ENCODE results near the gene PIPOX. TPM values are rescaled to one million over a fixed set of nuclear protein-coding genes. Genes with fewer than 3 reads are reported as not detected.

PIPOX gene
- total RNA-seq, 1 donor from 2014 or later = 1.3 TPM

DNA sequence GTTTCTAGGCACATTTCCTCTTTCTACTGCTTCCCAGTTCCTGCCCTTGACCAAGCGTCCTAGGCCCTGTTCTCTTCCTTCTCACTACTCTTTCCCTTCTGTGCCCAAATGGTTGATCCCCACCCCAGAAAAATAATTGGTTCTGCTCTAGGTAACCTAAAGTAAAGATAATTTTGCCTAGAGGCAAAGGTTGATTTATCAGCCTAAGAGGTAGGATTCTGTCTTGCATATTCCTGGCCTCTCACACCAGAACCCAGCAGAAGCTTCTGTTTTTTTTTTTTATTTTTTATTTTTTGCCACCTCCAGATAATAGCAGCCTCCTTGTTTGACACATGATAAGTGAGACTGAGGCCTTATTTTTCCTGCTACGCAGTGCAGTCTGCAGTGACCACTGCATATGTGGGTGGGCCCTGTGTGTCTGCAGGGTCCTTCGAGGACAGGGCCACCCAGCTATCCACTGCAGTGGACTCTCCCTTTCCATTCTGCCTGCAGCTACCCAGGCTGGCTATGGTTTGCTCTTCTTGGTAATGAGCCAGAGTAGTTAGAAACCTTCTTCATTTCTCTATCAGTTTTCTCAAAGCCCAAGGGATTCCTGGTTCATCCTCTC lies 701 bp downstream of the PIPOX start:
- TF ChIP-seq, protein P1, sequence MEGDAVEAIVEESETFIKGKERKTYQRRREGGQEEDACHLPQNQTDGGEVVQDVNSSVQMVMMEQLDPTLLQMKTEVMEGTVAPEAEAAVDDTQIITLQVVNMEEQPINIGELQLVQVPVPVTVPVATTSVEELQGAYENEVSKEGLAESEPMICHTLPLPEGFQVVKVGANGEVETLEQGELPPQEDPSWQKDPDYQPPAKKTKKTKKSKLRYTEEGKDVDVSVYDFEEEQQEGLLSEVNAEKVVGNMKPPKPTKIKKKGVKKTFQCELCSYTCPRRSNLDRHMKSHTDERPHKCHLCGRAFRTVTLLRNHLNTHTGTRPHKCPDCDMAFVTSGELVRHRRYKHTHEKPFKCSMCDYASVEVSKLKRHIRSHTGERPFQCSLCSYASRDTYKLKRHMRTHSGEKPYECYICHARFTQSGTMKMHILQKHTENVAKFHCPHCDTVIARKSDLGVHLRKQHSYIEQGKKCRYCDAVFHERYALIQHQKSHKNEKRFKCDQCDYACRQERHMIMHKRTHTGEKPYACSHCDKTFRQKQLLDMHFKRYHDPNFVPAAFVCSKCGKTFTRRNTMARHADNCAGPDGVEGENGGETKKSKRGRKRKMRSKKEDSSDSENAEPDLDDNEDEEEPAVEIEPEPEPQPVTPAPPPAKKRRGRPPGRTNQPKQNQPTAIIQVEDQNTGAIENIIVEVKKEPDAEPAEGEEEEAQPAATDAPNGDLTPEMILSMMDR (IDR thresholded peaks at IDR 0.05) = no peak
- Histone ChIP-seq H3K27me3 (ENCODE audit: low read depth) (no peaks in the 10 kb centered on the region), H3K9me3 (no peaks in the 10 kb centered on the region), H3K4me3 (no peak overlapping the region), H3K4me1 (peaks cover 29% of the 10 kb centered on the region), H3K36me3 (no peaks in the 10 kb centered on the region), H3K27ac (no peak overlapping the region)
- no peak for DNase-seq
- no peak for ATAC-seq
- intact Hi-C loops (cut with DNase I) = no loop called here

DNA sequence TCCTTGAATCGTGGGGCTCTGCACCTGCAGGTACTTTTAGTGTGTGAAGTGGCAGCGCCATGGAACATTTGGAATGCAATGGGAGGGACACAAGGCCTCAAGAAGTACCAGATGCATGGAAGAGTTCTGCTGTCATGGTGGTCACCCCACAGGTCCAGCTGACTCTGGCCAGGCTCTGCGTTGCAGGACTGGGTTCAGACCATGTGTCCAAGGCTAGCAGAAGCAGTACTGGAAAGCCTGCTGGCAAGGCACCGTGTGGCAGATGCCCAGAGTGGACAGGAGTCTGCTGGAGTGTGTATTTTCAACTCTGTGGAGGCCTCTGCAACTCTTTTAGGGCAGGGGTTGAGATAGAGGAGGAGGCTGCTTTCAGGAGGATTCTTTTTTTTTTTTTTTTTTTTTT lies 2.1 kb downstream of the PIPOX start:
- intact Hi-C loops (cut with DNase I) = no loop called here
- ATAC-seq (no peak), DNase-seq (no peak)
- Histone ChIP-seq H3K4me1 (peaks cover 29% of the 10 kb centered on the region), H3K27me3 (ENCODE audit: low read depth) (no peaks in the 10 kb centered on the region), H3K9me3 (no peaks in the 10 kb centered on the region), H3K4me3 (no peak overlapping the region), H3K27ac (no peak overlapping the region), H3K36me3 (no peaks in the 10 kb centered on the region)
- TF ChIP-seq, protein P1 (IDR thresholded peaks at IDR 0.05) = no peak

DNA sequence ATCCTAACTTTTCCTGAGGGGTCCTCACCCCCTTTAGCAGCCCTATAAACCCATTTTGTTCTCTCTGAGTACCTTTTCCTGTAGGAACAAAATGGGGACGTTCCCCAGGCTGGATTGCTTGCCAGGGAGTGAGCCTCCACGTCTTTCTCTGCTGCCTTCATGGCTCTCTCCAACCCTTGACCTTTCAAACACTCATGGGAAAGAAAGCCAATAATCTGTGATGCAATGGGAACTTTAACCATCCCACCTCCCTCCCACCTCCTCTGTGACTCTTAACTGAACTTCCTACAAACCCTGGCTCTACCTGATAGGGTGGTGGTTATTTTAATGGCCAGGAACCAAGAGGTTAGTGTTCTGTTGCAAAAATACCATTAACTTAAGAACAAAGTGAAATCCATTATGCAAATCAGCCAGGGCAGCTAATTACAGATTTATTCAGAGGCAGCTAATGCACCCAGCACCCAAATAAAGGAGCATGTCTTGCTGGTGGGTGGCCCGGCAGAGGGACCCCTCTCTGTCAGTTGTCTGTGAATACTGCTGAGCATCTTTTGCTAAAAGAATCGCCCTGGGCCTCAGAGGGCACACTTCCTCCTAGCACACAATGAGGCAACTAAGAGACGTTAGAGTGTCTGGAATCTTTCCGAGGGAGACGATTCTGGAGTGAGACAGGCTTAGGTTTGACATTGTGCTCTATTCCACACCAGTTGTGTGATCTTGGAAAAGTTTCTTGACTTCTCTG lies 3.0 kb downstream of the PIPOX start:
- no peak overlapping the region for H3K27ac ChIP-seq
- TF ChIP-seq, protein P1 (IDR thresholded peaks at IDR 0.05) = no peak
- DNase-seq = no peak
- H3K4me1 ChIP-seq = peaks cover 29% of the 10 kb centered on the region
- no peak overlapping the region for H3K4me3 ChIP-seq
- intact Hi-C loops (cut with DNase I) = no loop called here
- no peaks in the 10 kb centered on the region for H3K36me3 ChIP-seq
- H3K9me3 ChIP-seq = no peaks in the 10 kb centered on the region
- no peaks in the 10 kb centered on the region for H3K27me3 ChIP-seq (ENCODE audit: low read depth)
- ATAC-seq = no peak

- TF ChIP-seq, protein P1 (IDR thresholded peaks at IDR 0.05) = no peak
- Histone ChIP-seq H3K4me3 (no peak overlapping the region), H3K36me3 (no peaks in the 10 kb centered on the region), H3K27me3 (ENCODE audit: low read depth) (no peaks in the 10 kb centered on the region), H3K4me1 (peaks cover 29% of the 10 kb centered on the region), H3K9me3 (no peaks in the 10 kb centered on the region), H3K27ac (no peak overlapping the region)
- DNase-seq = no peak
- ATAC-seq = no peak
- intact Hi-C loops (cut with DNase I) = no loop called here
Observed at GRCh38 chr17:29046473-29046839, 3.5 kb downstream of the PIPOX start.

DNA sequence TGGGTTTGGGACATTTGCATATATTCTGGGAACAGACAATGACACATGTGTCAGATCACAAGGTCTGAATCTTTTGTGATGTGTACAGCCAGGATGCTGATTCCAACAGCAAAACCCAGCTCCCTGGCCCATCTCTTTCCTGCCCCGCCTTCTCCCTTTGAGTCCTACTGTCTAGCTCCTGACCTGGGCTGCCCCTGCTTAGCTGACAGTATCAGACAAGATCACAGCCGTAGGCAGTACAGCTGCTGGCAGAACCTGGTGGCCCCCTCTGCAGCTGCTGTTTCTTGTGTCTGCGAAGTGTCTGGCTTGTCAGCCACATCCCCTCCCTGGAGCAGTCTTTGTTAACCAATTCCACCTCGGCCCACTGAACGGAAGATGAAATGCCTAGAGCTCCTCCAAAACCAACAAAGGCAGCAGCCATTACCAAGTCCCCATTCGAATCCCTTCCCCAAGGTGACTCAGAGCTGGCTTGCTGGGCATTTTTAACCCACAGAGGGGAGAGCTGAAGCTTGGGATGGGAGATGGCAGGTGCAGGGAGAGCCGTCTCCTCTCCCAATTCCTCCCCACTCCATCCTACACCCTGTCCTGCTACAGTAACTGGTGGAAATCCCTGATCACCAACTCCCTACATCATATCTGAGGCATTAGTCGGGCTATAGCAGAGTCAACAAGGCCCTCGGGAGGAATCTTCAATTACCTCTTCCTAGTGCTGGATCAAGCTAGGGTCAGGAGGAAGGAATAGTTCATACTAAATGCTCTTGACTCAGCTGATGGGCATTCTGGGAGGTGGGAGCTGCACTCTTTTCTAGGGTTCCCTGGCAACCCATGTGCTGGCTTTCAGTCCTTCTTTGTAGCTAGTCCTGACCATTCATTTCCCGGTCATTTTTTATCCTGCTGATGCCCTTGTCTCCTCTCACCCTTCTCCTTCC lies 5.8 kb downstream of the PIPOX start:
- no peak for DNase-seq
- TF ChIP-seq, protein P1 (IDR thresholded peaks at IDR 0.05) = no peak
- Histone ChIP-seq H3K27me3 (ENCODE audit: low read depth) (no peaks in the 10 kb centered on the region), H3K4me1 (peaks cover 12% of the 10 kb centered on the region), H3K4me3 (no peak overlapping the region), H3K27ac (no peak overlapping the region), H3K36me3 (no peaks in the 10 kb centered on the region), H3K9me3 (no peaks in the 10 kb centered on the region)
- intact Hi-C loops (cut with DNase I) = no loop called here
- no peak for ATAC-seq

Data from lower lobe of right lung (tissue), 2 donors.